Hypothalamus (tissue), 51 donors: Measurements from ENCODE around the gene TTLL11.
"Not testable (repeated sequence)": the region's sequence is repeated elsewhere in the genome, so short reads cannot be mapped to it uniquely, and the experiment has no call there.

Source experiments
- DNase-seq, 51 donors: peaks; one replicate each; lab custom pipeline; 2025; lab: John Stamatoyannopoulos, UW

The TTLL11 gene

DNA sequence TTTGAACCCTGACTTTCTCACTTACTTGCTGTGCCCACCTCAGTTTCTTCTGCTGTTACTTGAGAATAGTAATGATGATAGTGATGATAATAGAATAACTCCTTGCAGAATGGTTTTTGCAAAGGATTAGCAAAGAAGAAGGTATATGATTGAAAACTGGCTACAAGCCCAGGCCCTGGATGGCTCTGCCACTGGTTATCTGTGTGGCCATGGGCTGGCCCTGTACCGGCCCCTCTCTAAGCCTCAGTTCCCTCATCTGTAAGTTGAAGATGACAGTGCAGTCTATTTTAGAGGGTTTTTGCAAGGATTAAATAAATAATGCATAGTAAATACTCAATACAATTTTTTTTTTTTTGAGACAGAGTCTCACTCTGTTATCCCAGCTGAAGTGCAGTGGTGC is 6.2 kb downstream of the TTLL11 start:
- peak in 3 of 51 donors; percentile 27 to 65 (median 29) for DNase-seq

DNA sequence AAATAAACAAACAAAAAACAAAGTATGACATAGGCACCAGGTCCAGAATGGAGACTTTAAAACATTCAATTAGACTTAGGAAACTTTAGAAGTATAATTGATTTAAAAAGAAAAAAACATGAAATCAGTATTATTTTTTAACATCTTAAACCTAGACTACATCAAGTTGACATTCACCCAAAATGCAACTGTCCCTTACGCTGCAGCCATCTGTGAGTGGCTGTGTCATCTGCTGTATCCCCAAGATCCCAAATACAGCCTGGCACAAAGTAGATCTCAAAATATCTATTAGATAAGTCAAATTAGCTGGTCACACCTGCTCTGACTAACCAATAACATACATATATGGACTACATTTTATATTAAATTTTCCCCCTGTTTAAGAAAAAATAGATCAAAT is 7.8 kb downstream of the TTLL11 start:
- no peak for DNase-seq

DNA sequence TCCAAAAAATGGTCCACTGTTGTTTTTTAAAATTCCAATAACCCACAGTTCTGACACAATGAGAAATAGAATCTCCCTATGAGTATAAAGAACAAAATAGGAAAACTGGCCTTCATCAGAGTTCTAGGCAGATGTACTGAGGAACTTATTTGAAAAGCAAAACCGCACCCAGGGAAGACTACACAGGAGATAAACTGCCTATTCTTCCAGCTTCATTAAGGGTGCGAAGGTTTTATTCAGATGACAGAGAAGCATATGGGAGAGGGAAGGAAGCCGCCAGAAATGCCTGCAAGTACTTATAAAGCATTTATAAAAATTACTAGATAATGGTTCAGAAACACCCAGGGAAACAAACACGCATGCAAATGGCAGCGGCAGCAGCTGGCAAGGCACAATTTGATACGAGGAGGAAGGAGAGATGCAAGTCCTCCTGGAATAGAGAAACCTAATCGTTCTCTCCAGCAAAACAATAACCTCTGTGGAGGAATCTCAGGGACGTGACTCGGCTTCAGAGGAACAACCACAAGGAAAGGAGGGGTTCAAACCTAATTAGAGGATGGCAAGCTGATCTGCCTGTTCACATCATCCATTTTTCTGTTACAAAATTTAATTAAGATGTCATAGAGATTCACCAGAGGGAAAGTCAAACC is 9.0 kb downstream of the TTLL11 start:
- peak in 1 of 51 donors; percentile 66 for DNase-seq

DNA sequence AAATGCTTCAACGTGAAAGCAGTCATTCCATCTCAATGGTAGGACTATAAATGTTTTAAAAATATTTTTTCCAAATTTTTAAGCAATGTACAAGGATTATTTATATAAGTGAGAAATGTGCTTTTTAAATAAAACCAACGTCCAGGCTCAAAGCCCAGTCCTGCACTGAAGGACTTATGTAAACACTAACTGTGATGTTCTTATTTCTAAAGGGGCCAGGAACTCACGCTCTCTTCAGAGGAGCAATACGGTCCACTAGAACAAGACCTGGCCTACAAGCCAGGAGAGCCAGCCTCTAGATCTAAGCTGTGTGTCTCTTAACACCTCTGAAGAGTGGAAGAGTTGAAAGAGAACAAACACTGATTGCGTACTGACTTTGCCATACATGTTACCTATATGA is 12.1 kb downstream of the TTLL11 start:
- DNase-seq = no peak

DNA sequence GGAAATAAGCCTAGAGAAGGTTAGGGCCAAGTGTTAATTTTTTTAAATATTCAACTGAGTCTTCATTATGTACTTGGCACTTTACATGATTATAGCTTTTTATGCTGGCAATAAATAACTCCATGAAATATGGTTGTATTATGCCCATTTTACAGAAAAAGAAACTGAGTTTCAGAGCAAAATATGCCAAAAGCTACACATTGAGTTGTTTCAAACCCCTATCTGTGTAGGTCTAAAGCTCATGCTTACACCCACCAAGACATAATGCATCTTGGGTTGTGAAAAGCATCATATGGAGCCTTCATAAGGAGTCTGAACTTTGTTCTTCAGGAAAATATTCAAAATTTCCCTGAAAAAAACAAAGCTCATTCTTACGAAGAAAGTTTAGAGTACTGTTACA is 14.6 kb downstream of the TTLL11 start:
- no peak for DNase-seq

DNA sequence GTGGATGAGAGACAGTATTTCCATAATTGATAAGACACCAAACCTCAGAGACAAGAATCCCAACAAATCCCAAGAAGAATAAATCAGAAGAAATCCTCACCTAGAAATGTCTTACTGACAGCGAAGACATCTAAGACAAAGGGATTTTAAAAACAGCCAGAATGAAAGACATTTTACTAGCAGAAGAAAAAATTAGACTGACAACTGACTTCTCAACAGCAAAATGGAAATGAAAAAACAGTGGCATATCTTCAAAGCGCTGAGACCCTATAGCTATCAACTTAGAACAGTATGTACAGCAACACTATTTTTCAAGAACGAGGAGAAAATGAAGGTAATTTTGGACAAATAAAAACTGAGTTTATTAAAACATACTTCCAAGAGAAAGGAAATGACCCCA is 16.3 kb downstream of the TTLL11 start:
- DNase-seq = no peak

DNA sequence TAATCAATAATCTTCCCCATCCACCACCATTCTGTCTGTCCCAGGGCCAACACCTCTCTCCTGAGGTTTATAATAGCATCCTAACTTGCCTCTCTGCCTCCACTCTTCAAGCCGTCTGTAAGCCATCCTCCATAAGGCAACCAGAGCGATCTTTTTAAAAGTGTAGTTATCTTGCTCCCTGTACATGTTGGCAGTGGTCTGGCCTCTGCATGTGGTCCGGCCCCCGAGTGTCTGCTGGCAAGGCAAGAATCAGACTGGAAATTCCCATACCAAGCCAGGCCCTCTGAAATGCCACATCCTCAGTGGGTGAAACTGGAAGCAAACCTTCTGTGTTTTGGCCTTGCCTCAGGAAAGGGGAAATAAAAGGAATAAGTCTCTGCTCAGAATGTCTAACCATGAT is 17.0 kb downstream of the TTLL11 start:
- DNase-seq = no peak

DNA sequence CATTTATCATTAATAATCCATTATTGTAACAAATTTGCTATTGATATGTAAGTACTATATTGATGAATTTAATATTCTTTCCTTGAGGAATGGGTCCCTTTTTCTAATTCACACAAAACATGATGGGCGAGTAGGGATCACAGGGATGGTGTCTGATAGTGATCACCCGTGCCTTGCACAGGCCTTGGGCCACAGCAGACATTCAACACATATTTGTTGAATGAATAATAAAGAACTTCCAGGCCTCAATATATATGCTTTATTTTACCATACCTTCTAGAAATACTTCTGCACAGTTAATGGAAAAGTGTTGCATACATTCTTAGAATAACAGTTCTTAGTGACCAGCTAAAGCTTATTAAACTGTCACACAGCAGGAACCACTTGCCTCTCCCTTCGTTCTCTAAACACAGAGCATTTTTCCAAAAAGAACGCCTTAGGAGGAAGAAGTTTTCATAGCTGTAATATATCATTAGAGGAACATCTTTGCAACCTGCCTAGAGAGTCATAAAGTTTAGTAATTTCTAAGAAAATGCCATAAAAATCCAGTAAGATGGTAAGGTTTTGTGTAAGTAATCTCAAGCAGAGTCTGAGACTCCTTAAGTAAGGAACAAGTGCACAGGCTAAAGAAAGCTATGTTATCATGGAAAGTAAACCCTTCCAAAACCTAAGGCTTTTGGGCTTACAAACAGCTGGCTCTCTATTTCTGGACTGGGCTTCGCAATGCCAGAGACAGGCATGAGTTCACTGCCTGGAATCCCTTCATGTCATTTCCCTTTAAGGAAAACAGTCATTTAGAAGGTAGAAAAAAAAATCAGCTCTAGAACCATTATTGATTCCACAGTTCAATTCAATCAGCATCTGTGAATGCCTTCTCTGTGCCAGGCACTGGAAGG is 17.7 kb downstream of the TTLL11 start:
- DNase-seq = no peak

DNA sequence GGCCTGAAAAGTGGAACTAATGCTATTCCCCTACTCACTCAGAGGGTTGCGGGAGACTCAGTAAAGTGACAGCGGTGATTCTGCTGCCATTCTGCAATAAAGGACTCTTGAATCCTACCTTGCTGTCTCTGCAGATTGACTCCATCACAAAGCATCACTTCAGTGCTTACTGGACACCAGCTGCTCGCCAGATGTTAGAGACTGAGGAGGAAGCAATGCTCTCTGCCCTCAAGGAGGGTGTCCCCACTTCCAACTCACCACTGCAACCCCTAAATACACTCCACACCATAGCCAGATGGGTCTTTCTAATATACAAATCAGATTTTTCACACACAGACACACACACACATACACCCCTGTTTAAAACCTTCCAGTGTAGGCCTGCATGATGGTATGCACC is 21.4 kb downstream of the TTLL11 start:
- no peak for DNase-seq

DNA sequence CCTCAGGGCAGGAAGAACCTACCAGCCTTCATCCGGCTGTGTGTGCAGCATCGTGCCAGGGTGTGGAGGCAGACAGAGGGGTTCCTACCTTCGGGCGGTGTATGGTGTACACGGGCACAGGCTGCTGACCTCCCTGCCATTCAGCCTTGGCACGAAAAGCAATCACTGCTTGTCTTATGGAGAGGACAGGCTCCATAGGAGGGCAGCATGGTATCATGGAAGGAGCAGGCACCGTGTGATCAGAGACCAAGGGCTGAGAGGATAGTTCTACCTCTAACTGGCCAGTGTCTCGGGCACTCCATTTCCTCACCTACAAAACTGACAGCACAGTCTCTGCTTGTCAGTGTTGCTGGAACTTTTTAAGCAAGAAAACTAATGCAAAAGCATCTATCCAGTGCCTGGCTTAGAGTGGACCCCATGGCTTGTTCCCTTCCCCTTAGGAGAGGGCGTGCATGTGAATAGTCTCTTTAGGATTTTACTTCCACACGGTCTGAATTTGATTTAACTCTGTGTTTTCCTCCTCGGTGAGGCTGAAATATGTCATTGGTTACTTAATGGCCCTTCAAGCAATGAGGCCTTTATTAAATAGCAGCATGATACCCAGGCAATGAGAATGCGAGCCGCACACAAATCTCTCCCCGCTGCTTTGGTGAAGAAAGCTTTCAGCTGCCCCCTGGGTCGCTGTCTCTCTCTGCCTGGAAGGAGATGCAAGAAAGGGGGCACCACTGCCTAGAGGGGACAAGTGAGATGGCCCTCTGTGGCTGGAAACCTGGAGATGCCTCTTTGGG is 22.2 kb downstream of the TTLL11 start:
- peak in 8 of 51 donors; percentile 13 to 32 (median 20) for DNase-seq

DNA sequence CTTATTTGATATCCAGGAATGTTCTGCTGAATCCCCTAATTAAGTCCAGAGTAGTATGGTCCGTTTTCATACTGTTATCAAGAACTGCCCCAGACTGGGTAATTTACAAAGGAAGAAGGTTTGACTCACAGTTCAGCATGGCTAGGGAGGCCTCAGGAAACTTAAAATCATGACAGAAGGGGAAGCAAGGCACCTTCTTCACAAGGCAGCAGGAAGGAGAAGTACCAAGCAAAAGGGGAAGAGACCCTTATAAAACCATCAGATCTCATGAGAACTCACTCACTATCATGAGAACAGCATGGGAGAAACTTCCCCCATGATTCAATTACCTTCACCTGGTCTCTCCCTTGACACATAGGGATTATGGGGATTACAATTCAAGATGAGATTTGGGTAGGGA is 26.4 kb downstream of the TTLL11 start:
- not testable (repeated sequence) for DNase-seq

DNA sequence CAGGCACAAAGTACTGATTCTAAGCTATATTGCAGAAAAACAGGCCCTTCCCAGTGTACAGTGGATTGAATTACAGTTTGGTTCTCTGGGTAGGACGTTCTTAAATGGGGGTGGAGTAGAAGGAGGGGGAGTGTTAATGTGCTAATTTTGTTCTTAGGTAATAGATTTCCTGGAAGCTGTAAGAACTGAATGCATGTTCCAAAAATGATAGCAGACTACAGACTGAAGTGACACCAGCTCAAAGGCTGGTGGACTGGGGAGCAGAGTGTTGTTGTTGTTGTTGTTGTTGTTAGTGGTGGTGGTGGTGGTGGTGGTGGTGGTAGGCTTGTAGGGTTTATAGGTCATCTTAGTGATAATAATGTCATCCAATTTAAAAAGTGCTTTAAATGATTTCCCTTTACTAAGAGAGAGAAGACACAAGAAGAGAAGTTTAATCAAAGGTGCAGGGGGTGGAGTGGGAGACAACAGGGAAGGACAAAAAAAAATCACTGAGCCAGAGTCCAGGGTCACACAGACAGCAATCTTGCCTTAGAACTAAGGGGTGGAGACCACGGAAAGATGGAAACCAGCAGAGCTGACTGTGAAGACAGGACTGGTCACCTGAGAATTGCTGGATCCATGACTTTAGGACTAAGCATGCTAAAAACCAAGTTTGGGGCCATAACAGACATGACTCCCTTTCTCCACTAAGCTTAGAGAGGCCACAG is 27.0 kb downstream of the TTLL11 start:
- DNase-seq = no peak

DNA sequence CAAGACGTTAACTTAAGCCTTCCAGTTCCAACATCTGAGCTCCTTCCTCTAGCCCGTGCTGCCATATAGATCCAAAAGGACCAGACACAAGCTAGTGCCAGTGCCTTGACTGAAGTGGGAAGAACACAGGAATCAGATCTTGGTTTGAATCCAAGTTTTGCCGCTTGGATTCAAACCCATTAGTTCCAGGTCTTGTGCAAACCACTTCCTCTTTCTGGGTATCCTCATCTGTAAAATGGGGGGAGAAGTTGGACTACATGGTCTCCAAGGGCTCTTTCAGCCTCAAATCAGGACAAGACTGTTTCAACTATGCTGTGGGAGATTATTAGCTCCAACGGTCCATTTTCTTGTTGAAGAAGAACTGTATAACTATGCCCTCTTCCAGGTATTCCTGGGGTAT is 32.6 kb downstream of the TTLL11 start:
- no peak for DNase-seq

DNA sequence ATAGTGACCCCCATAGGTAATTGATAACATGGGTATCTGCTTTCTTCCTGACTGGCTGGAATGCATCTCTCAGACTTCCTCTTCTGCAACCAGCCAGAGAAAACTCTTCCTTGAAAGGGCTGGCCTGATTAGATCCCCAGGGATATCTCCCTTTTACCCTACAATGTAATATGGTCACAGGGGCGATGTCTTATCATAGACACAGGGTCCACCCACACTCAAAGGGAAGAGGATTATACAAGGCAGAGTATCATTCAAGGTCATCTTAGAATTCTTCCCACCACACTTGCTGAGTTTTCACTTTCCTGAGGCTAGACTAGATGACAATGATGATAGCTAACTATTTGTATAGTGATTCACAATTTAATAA is 33.2 kb downstream of the TTLL11 start:
- DNase-seq = no peak

DNA sequence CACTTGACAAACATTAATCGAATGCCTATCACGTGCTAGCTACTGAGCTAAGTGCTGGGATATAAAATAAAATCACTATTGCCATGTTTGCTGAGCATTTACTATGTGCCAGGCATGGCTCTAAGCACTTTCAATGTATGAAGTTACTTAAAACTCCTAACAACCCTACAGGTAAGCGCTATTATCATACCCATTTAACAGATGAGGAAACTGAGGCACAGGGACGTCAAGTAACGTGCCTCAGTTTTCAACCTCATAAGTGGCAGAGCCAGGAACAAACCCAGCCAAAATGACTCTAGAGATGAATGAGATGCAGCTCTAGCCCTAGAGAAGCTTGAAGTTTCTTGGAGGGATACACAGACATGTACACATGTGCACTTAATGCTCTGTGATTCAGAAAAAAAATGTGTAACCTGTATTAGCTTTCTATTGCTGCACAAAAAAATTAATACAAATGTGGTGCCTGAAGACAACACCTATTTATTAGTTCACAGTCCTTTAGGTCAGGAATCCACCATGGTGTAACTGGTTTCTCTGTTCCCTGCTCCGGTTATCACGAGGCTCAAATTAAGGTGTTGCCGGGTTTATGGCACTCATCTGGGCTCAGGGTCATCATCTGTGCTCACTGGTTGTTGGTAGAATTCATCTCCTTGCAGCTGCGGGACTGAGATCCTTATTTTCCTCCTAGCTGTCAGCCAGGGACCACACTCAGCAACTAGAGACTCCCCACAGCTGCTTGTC is 33.7 kb downstream of the TTLL11 start:
- no peak for DNase-seq

DNA sequence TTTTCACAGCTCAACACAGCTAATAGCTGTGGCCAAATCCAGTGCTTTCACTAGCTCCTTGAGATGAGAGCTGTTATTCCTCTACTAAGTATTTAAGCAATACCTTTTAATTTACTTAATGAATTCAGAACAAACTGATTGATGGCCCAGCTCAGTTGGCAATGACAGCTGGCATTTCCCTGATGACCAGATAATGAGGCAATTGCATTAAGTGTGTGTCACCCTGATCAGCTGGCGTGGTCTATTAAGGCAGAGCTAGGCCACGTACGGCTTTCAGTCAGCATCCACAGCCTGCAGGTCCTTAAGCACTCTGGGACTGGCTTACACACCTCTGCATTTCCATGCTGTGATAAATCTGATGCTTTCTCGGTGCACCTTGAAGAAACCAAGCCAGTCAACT is 34.4 kb downstream of the TTLL11 start:
- DNase-seq = no peak

DNA sequence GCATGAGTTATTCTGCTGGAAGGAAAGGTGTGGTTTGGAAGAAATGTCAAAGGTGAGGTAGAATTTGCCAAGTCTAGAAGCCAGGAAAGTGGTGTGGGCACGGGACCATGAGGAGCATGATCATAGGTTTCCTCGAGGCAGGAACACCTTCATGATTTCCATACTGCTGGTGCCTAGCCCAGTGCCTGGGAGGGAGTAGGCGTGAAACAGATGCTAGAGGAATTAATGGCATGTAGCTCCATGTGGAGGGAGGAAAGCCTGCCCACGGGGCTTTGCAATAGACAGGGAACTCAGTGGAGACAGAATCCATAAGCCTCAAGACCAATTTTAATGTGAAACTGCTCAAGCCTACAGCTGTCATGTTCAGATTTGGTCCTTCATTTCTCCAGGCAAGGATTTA is 35.1 kb downstream of the TTLL11 start:
- peak in 1 of 51 donors; percentile 3 for DNase-seq

DNA sequence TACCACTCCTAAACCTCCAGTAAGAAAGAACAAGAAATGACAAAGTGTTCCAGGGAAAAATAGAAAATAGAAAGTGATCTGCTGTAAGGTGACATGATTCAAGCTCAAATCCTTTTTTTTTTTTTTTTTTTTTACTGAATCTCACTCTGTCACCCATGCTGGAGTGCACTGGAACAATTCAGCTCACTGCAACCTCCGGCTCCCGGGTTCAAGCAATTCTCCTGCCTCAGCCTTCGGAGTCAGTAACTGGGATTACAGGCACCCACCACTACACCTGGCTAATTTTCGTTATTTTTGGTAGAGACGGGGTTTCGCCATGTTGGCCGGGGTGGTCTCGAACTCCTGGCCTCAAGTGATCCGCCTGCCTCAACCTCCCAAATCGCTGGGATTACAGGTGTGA is 35.9 kb downstream of the TTLL11 start:
- DNase-seq = no peak

DNA sequence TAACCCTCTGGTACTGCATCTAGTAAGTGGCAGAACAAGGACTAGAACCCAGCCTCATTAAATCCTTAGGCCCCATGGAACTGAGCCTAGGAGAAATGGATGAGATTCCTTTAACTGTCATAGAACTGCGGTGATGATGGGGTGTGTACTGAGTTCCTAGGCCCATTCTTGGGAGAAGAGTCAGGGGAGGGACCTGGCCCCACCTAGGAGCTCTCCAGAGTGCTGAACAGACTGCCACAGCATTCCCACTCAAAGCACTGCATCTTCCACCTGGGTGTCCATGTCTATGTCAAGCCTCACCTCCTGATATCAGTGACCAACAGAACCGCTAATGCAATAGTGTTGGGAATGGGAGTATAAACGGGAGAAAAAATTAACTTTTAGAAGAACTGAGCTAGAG is 36.6 kb downstream of the TTLL11 start:
- DNase-seq = no peak

DNA sequence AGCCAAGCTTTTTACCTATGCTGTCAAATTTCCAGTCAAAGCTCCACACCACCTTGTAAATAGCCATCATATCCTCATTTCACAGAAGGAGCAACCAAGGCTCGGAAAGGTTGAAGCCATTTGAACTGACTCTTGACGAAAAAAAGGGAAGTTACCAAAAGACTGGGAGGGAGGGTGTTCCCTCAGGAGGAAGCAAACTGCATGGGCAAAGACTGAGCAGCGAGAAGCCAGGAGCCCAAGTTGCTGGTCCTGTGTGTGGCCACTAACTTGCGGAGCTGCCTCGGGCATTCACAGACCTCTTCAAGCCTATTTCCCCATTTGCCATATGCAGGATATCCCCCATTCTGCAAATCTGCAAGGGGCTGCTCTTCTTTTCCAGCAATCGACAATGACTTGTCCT is 37.4 kb downstream of the TTLL11 start:
- no peak for DNase-seq
